K562 (cell line): ENCODE measurements around the gene MDM4. TPM values are rescaled to one million over a fixed set of nuclear protein-coding genes. Genes with fewer than 3 reads are reported as not detected.

Experiments used
- CREB3L1 ChIP-seq: fragments of 450-650 bp; IDR thresholded peaks from 2 replicates; pipeline ENCODE4 v1.6.1; 2014; ENCODE audit warnings: low read depth, mild to moderate bottlenecking, moderate library complexity, borderline replicate concordance
- E2F8 ChIP-seq: fragments of 450-650 bp; IDR thresholded peaks from 2 replicates; pipeline ENCODE4 v1.7.1; 2018; ENCODE audit warnings: mild to moderate bottlenecking, low read depth; ENCODE audit not compliant: partially characterized antibody
- GABPA ChIP-seq: fragments of 200-800 bp; sonication (Bioruptor generic); conservative IDR thresholded peaks from 2 replicates; pipeline ENCODE4 v1.6.1; 2016; ENCODE audit warnings: low read depth, missing genetic modification characterization, missing compliant biosample characterization
- GABPB2 ChIP-seq: fragments of 250-450 bp; sonication (Bioruptor Pico); conservative IDR thresholded peaks from 2 replicates; pipeline ENCODE4 v1.5.1; 2021; ENCODE audit warnings: mild to moderate bottlenecking
- GTF2B ChIP-seq: IDR thresholded peaks from 2 replicates; pipeline ENCODE4 v1.6.1; 2011; ENCODE audit not compliant: insufficient read length; ENCODE audit errors: extremely low read depth
- ILF3 ChIP-seq: fragments of 450-650 bp; IDR thresholded peaks from 2 replicates; pipeline ENCODE4 v1.6.1; 2018; ENCODE audit warnings: antibody characterized with exemption, mild to moderate bottlenecking, moderate library complexity, borderline replicate concordance
- KDM5B ChIP-seq: fragments of 200-600 bp; sonication (generic); IDR thresholded peaks from 2 replicates; pipeline ENCODE4 v1.6.1; 2012; ENCODE audit warnings: low read depth, mild to moderate bottlenecking, moderate library complexity, low read length, control low read depth, inconsistent platforms; ENCODE audit not compliant: insufficient replicate concordance
- NR4A1 ChIP-seq, 2 experiments: fragments of 250-450 bp in 1 of 2; fragments of 450-650 bp in 1 of 2; sonication (Bioruptor Pico) in 1 of 2; IDR thresholded peaks; 2 replicates each; pipeline versions ENCODE4 v1.4.0 to v1.6.1; 2016 to 2020; ENCODE audit warnings: mild to moderate bottlenecking in 2 of 2, missing compliant biosample characterization in 1 of 2, missing genetic modification characterization in 1 of 2, moderate library complexity in 1 of 2
- PHF8 ChIP-seq: fragments of 200-600 bp; sonication (generic); IDR thresholded peaks from 2 replicates; pipeline ENCODE4 v1.6.1; 2012; ENCODE audit warnings: mixed run types, mild to moderate bottlenecking, inconsistent platforms, low read length, moderate library complexity, borderline replicate concordance
- SMAD1 ChIP-seq: fragments of 150-350 bp; IDR thresholded peaks from 2 replicates; pipeline ENCODE4 v1.6.1; 2014; ENCODE audit warnings: low read length, low read depth; ENCODE audit not compliant: partially characterized antibody
- ZBTB11 ChIP-seq, 3 experiments: fragments of 200-800 bp in 1 of 3; fragments of 250-450 bp in 1 of 3; fragments of 450-650 bp in 1 of 3; sonication (Bioruptor Pico) in 1 of 3; sonication (Bioruptor generic) in 1 of 3; formaldehyde crosslinking in 1 of 3; IDR thresholded peaks; 2 replicates each; pipeline versions ENCODE4 v1.6.1 to v1.8.0; 2016 to 2022; ENCODE audit warnings: mild to moderate bottlenecking in 2 of 3, missing genetic modification characterization in 2 of 3, missing compliant biosample characterization in 1 of 3, moderate library complexity in 1 of 3
- ZNF124 ChIP-seq: sonication (generic); formaldehyde crosslinking; IDR thresholded peaks from 2 replicates; pipeline ENCODE4 v1.8.1; 2022; ENCODE audit warnings: missing genetic modification reagents
- ZNF133 ChIP-seq: fragments of 250-450 bp; sonication (Bioruptor Pico); IDR thresholded peaks from 2 replicates; pipeline ENCODE4 v1.4.0; 2020; ENCODE audit warnings: mild to moderate bottlenecking
- ZNF589 ChIP-seq: fragments of 200-800 bp; sonication (Bioruptor generic); IDR thresholded peaks from 2 replicates; pipeline ENCODE4 v1.6.1; 2016; ENCODE audit warnings: low read depth, missing genetic modification characterization, missing compliant biosample characterization
- polyA plus RNA-seq, 8 experiments: library from polyadenylated mRNA; depleted of rRNA in 4 of 8; stranded (reverse) in 5 of 8; unstranded in 3 of 8; fragments of >200 nt; fragmentation: Nextera tagmentation in 2 of 8; fragmentation: Illumina TruSeq in 1 of 8; extraction: Ambion mirVana in 2 of 8; extraction: Trizol in 1 of 8; gene quantifications; 2 replicates each; pipeline versions ENCODE4 v1.2.1 to v1.2.3, GENCODE V29; 2011 to 2014; ENCODE audit warnings: inconsistent platforms in 1 of 8, missing spikeins in 1 of 8
- total RNA-seq, 7 experiments: library from RNA; depleted of rRNA in 6 of 7; stranded (reverse); fragments of >200 nt in 6 of 7; fragmentation: Illumina TruSeq in 2 of 7; extraction: Trizol in 2 of 7; gene quantifications; 2 replicates each; pipeline versions ENCODE4 v1.2.1 to v1.2.3, GENCODE V29; 2011 to 2021; ENCODE audit warnings: low replicate concordance in 1 of 7

The MDM4 gene
- total and polyA plus RNA-seq, 9 of the 15 experiments (the other 6 are each of a cell fraction or from before 2014, with no cell fraction given) = 3.3 to 61.7 (median 21.2) TPM

GRCh38 chr1:204506201-204506968 is 9.8 kb upstream of the MDM4 start (continued):
- TF ChIP-seq CREB3L1 (0 out of 2 replicates have a peak, but pooled peaks have one; percentile 4), ZBTB11 (CRISPR knock-in tag; IDR thresholded peaks at IDR 0.05) (0 out of 6 replicates have a peak, but pooled peaks of 1 of the 3 experiments have one; percentile 57), GTF2B (no peak), GABPB2 (CRISPR knock-in tag) (no peak), ILF3 (0 out of 2 replicates have a peak, but pooled peaks have one; percentile 58), PHF8 (peak; percentile 36; the same call in 1 of the 2 replicates), KDM5B (no peak), SMAD1 (no peak), NR4A1 (CRISPR knock-in tag; IDR thresholded peaks at IDR 0.05) (no peak), NR4A1 (tag; IDR thresholded peaks at IDR 0.05) (peak; percentile 30; the same call in 1 of the 2 replicates), E2F8 (no peak), ZNF589 (CRISPR knock-in tag) (peak; percentile 40; the same call in 1 of the 2 replicates), ZNF124 (CRISPR knock-in tag) (no peak), ZNF133 (CRISPR knock-in tag) (no peak), GABPA (tag) (no peak; the same call in 1 of the 2 replicates)
